HG03103 (cell line): ENCODE results near the gene BAIAP2.
"Not testable (repeated sequence)": the region's sequence is repeated elsewhere in the genome, so short reads cannot be mapped to it uniquely, and the experiment has no call there.

Experiments used
- ATAC-seq: cut with Tn5 transposase; IDR thresholded peaks from one replicate; pipeline ENCODE4 v1.9.1; 2021; ENCODE audit warnings: low read depth; ENCODE audit not compliant: unreplicated experiment

Gene BAIAP2

DNA sequence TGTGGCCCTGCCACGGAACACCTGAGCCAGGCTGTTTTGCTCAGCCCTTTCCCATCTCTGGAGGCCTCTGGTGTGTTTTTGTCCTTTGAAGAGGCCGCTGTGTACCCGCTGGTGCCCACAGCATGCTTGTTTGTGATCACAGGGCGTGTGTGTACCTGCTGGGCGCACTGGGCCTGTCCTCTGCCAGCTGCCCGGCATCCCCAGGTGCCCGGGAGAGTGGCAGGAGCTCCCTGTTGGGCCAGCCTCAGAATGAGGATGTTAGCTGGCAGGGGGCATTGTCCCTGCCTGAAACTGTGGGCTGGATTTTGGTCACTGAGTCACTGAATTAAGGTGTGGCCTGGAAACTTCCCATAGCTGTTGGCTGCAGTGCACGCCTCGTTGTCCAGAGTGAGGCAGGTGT lies 31.1 kb downstream of the BAIAP2 start:
- no peak for ATAC-seq

DNA sequence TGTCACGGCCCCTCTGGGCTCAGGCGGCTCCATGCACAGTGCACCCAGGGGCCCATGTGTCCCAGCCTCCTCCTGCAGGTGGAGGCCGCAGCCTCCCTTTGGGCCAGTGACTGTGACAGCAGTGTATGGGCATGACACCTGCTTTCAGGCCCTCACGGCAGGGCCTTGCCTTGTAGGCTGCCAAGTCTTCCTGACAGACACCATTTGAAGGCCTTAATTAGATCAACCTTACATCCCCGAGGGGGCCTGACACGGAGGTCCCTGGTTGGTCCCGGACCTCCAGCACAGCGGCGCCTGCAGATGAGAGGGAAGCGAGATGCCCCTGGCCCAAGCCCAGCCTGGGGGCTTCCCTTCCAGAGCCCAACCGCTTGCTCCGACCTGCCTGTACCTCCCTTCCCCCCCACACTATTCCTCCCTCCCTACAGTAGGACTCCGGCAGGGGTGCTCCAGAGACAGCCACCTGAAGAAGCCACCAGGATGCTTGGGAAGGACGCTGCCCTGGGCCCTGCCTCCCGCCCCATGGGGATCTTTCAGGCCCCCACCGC lies 31.9 kb downstream of the BAIAP2 start:
- no peak for ATAC-seq

DNA sequence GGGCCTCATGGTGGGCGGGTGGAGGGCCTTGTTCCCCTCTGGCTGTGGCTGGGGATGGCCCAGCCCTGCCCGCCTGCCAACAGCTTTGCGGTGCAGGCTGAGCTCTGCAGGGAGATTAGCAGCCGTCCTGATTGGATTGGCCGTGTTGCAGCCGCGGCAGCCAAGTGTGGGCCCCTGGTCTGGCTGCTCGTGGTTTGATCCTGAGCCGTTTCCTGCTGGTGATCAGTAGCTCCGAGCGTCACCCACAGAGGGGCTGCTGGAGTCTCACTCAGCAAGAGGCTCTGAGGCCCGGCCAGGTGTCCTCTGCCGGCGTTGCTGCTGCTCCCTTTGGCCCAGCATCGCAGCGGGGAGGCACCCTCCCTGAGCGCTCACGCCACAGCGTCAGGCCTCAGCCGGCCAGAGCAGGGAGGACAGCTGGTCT lies 32.5 kb downstream of the BAIAP2 start:
- no peak for ATAC-seq

GRCh38 chr17:81068411-81069134 lies 33.6 kb downstream of the BAIAP2 start:
- ATAC-seq = no peak

GRCh38 chr17:81069135-81069645 lies 34.2 kb downstream of the BAIAP2 start:
- ATAC-seq = no peak

DNA sequence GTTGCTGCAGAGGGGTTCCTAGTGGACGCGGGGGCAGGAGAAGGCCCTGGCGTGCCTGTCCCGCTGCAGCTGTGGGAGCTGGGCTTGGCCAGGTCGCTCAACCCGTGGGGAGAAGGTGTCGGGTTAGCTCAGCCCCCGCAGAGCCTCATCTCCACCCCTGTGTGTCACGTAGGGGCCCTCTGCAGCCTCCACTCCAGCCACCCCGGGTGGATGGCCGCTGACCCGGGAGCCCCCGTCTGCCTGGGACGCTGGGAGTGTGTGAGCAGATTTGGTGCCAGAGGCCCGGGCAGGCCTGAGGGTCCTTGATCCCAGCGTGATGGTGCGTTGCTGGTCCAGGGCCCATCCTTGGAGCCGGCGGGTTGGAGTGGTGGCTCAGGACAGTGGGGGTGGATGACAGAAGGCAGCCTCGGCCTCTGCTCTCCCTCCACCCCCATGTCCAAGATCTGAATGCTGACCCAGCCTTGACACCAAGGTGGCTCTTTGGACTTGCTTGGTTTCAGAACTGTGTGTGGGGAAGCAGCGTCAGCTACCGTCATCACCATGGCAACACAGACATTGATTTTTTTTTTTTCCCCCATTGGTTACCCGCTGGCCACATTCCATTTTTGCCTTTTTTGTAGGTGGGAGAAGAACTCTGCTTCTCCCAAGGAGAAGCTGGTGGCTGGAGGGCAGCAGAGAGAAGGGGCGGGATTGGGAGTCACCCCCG lies 35.7 kb downstream of the BAIAP2 start:
- no peak for ATAC-seq

DNA sequence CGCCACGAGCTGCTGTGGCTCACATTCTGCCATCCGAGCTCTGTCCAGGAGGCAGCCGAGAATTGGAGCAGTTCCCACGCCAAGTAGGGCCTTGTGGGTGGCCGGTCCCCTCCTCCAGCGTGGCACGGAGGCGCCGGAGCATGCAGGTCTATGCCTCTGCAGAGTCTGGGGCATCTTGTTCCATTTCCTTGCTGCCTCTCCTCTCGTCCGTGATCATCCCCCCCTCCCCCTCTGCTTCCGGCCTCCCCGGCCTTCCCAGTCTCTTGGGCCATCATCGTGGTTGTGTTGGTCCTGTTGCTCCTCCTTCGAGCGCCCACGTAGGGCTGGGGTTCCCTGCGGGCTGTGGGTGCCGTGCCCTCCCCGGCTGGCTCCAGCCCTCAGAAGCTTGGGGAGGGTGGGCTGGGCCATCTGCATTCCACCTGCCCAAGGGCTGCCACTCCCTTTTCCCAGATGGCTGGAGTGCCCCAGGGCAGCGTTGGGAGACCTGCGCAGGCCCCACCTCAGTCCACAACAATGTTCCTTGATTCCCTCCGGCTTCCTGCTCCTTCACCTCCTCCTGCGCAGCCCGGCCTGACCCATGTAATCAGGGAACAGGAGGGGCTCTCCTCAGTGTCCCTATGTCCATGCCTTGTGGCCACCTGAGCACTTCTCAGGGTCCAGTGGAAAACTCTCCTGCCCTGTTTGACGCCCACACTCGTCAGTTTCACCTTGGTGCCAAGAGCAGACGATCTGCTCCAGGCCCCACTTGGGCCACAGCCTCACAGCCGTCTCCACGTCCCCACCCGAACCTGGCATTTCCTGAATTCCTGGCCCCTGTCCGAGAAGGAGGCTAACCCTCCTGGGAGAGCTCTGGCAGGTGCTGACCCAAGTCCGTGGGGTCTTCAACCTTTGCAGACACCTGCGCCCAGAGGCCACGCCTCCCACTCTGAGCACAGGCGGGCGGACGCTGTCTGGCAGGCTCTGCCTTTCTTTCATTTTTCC lies 37.1 kb downstream of the BAIAP2 start:
- no peak for ATAC-seq

GRCh38 chr17:81073967-81074839 lies 39.3 kb downstream of the BAIAP2 start:
- no peak for ATAC-seq

DNA sequence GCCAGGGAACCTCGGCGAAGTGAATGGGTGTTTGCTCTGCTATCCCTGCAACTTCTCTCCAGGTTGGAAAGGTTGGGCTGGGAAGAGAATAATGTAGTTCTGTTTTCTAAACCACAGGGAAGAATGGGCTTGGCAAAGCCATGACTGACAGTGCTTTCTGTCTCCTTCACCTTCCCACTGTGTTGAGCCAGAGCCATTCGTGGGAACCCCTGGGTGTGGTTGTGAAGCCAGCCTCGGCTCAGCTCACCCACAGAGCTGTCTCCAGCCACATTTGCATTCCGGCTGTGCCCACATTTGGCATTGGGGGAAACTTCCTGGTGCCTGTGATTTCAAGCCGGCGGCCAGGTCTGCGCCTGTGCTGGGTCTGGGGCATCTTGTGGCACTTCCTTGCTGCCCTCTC lies 39.9 kb downstream of the BAIAP2 start:
- no peak for ATAC-seq

DNA sequence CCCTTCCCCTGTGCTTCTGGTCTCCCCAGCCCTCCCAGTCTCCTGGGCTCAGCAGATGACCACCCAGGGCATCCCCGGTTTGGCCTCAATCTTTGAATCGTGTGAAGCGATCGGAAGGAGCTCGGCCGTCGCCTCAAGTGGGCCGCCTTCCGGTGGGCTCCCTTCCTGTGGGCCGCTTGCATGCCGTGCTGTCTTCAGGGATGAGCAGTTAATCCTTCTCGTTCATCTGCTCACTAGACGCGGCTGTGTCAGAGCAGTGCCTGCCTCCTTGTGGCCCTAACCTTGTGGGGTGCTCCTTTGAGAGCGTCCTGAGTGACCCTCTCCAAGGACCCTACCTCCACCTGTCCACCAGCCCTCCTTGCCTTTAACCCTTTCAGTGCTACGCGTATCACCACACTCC lies 40.4 kb downstream of the BAIAP2 start:
- no peak for ATAC-seq

- no peak for ATAC-seq
Measured at GRCh38 chr17:81076141-81076679, 41.3 kb downstream of the BAIAP2 start.

- not testable (repeated sequence) for ATAC-seq
Measured at GRCh38 chr17:81078026-81078913, 43.3 kb downstream of the BAIAP2 start.

GRCh38 chr17:81080019-81080418 lies 45.1 kb downstream of the BAIAP2 start:
- ATAC-seq = no peak

- no peak for ATAC-seq
Measured at GRCh38 chr17:81081222-81082176, 46.5 kb downstream of the BAIAP2 start.

DNA sequence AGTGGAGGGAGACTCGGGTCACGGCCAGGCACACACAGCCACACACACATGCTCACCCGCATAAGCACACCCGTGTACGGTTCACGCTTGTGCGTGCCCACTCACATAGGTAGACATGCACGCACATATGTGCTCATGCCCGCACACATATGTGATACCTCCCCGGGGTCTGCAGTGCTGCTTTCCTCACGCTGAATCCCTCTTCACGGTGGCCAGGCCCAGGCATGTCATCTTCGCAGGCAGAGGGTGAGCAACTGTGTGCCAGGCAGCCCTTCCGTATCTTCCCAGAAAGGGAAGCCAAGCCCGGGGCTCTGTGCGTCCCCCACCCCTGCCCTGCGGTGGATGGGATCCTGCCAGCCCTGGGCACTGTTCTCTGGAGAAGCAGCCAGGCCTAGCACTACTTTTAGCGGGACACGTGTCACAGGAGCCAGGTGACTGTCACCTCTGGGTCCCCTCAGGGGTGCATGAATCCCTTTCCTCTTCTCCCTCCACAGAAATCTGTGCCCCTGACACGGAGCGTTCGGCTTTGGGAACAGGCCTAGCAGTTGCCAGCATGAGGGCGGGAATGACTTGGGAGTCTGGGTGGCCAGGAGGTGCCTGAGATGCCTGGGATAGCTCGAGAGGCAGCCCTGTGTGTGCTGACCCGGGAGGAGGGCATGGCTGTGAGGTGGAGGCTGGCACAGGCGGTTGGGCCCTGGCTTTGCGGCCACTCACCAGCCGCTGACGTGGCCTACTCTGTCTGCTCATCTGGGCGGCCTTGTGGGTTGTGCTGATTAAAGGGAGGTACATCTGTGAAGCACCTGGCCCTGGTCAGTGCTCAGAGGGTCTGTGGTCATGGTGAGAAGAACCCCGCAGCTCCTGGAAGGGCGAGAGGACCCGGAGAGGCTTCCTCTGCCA lies 47.5 kb downstream of the BAIAP2 start:
- no peak for ATAC-seq

- ATAC-seq = no peak
Measured at GRCh38 chr17:81083125-81083765, 48.3 kb downstream of the BAIAP2 start.
